Placental pericyte (primary cell): Measurements from ENCODE around the gene GCM1. TPM values are rescaled to one million over a fixed set of nuclear protein-coding genes. Genes with fewer than 3 reads are reported as not detected.

ENCODE experiments used
- small RNA-seq: library from RNA; depleted of rRNA; stranded (forward); fragments of <200 nt; gene quantifications from one replicate; pipeline ENCODE3, GENCODE V24; 2012; ENCODE audit warnings: low replicate concordance
- total RNA-seq: library from RNA; depleted of rRNA; stranded (reverse); fragments of >200 nt; gene quantifications from 2 replicates; pipeline ENCODE4 v1.2.3, GENCODE V29; 2012

GCM1 gene
- not detected in 2 replicates for total RNA-seq

GRCh38 chr6:53148684-53149083, at the start of gene GCM1:
Gene GCM1, minus strand, starts transcription at chr6:53148841. Its CDS starts 3,209 bp downstream, at chr6:53145632.

Small RNAs within 50 kb of the gene (small RNA-seq; reads per million reads assigned to genes)
- gene RN7SL244P: not detected
- gene RNU6-464P: not detected

Other genes with a start within 250 kb of the GCM1 start
- gene GSTA3, start 239.1 kb downstream of the GCM1 start, total RNA-seq: not detected in 2 replicates
- 9.9 and 14.7 TPM in 2 replicates for gene GSTA4, start 153.6 kb downstream of the GCM1 start, total RNA-seq
- gene CILK1, start 87.0 kb downstream of the GCM1 start, total RNA-seq: 6.3 and 13.2 TPM in 2 replicates
- gene FBXO9, start 83.4 kb downstream of the GCM1 start, total RNA-seq: 32.1 and 42.0 TPM in 2 replicates
- gene ELOVL5, start 200.1 kb upstream of the GCM1 start, total RNA-seq: 74.0 and 126 TPM in 2 replicates